ENCODE results near the gene BMP8A.
"Not testable (repeated sequence)": the region's sequence is repeated elsewhere in the genome, so short reads cannot be mapped to it uniquely, and the experiment has no call there.

DNA sequence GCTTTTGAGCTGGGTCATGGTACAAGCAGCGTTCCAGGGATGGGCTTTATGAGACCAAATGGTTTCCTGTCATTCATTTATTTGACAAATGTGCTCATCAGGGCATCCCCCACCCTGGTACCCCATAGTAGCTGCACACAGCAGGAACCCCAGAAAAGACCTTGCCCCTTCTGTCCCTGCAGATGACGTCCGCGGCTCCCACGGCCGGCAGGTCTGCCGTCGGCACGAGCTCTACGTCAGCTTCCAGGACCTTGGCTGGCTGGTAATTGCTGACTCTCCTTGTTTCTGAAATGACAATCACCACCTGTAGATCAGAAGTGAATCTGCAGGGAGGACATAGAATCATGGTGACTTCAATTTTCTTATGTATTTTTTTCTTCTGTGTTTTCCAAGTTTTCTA lies 30.8 kb downstream of the BMP8A start:
- TF ChIP-seq, protein P1, sequence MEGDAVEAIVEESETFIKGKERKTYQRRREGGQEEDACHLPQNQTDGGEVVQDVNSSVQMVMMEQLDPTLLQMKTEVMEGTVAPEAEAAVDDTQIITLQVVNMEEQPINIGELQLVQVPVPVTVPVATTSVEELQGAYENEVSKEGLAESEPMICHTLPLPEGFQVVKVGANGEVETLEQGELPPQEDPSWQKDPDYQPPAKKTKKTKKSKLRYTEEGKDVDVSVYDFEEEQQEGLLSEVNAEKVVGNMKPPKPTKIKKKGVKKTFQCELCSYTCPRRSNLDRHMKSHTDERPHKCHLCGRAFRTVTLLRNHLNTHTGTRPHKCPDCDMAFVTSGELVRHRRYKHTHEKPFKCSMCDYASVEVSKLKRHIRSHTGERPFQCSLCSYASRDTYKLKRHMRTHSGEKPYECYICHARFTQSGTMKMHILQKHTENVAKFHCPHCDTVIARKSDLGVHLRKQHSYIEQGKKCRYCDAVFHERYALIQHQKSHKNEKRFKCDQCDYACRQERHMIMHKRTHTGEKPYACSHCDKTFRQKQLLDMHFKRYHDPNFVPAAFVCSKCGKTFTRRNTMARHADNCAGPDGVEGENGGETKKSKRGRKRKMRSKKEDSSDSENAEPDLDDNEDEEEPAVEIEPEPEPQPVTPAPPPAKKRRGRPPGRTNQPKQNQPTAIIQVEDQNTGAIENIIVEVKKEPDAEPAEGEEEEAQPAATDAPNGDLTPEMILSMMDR (IDR thresholded peaks at IDR 0.05) = not testable (repeated sequence)
- not testable (repeated sequence) for TF ChIP-seq EZH2 (IDR thresholded peaks at IDR 0.05)
